Measurements from ENCODE around the gene P2RY2. TPM values are rescaled to one million over a fixed set of nuclear protein-coding genes. Genes with fewer than 3 reads are reported as not detected.
"Not testable (repeated sequence)": the region's sequence is repeated elsewhere in the genome, so short reads cannot be mapped to it uniquely, and the experiment has no call there.

The P2RY2 gene
- total RNA-seq, 2 experiments from 2014 or later, result not detected

- CTCF ChIA-PET, result interaction anchor here (1.0 kb wide), 1 partner anchor 12 kb away, joined by 3 read pairs; no protein-coding TSS in a partner anchor
These were observed 7.1 kb downstream of the P2RY2 start for GRCh38 chr11:73225001-73225686.

GRCh38 chr11:73225851-73226250 is 7.8 kb downstream of the P2RY2 start:
- H3K4me1 Mint-ChIP-seq (ENCODE audit: low read depth), result no peaks in the 10 kb centered on the region
- CTCF ChIA-PET, result no interaction called here
- intact Hi-C loops (cut with micrococcal nuclease), result no loop called here

More at GRCh38 chr11:73225001-73225686, 7.1 kb downstream of the P2RY2 start:
- intact Hi-C loops (cut with micrococcal nuclease), result no loop called here
- no peaks in the 10 kb centered on the region for H3K9me3 Mint-ChIP-seq
- no peaks in the 10 kb centered on the region for H3K27me3 Mint-ChIP-seq
- no peak overlapping the region for H3K27ac Mint-ChIP-seq
- no peak for DNase-seq
- H3K4me3 Mint-ChIP-seq, result no peak overlapping the region
- no peaks in the 10 kb centered on the region for H3K36me3 Mint-ChIP-seq
- no peaks in the 10 kb centered on the region for H3K4me1 Mint-ChIP-seq (ENCODE audit: low read depth)
- POLR2A ChIA-PET, result no interaction called here

GRCh38 chr11:73226297-73227006 is 8.4 kb downstream of the P2RY2 start:
- no peaks in the 10 kb centered on the region for H3K9me3 Mint-ChIP-seq
- no peaks in the 10 kb centered on the region for H3K4me1 Mint-ChIP-seq (ENCODE audit: low read depth)
- no peak overlapping the region for H3K4me3 Mint-ChIP-seq
- ChIA-PET CTCF (no interaction called here), POLR2A (no interaction called here)
- no peak for DNase-seq
- intact Hi-C loops (cut with micrococcal nuclease), result no loop called here
- H3K27ac Mint-ChIP-seq, result no peak overlapping the region
- H3K36me3 Mint-ChIP-seq, result no peaks in the 10 kb centered on the region
- H3K27me3 Mint-ChIP-seq, result no peaks in the 10 kb centered on the region

More at GRCh38 chr11:73225851-73226250, 7.8 kb downstream of the P2RY2 start:
- H3K27ac Mint-ChIP-seq, result no peak overlapping the region
- no peaks in the 10 kb centered on the region for H3K9me3 Mint-ChIP-seq
- no peaks in the 10 kb centered on the region for H3K27me3 Mint-ChIP-seq
- POLR2A ChIA-PET, result no interaction called here
- no peak for DNase-seq
- H3K4me3 Mint-ChIP-seq, result no peak overlapping the region
- no peaks in the 10 kb centered on the region for H3K36me3 Mint-ChIP-seq

- Mint-ChIP-seq H3K4me1 (ENCODE audit: low read depth) (no peaks in the 10 kb centered on the region), H3K4me3 (no peak overlapping the region), H3K27me3 (no peaks in the 10 kb centered on the region), H3K36me3 (no peaks in the 10 kb centered on the region), H3K9me3 (no peaks in the 10 kb centered on the region), H3K27ac (no peak overlapping the region)
- no peak for DNase-seq
- POLR2A ChIA-PET, result no interaction called here
- intact Hi-C loops (cut with micrococcal nuclease), result no loop called here
- CTCF ChIA-PET, result no interaction called here
These were observed 9.6 kb downstream of the P2RY2 start for GRCh38 chr11:73227571-73228211.

- H3K4me1 Mint-ChIP-seq (ENCODE audit: low read depth), result no peaks in the 10 kb centered on the region
- ChIA-PET CTCF (no interaction called here), POLR2A (no interaction called here)
- DNase-seq, result no peak
- no peaks in the 10 kb centered on the region for H3K36me3 Mint-ChIP-seq
- H3K27me3 Mint-ChIP-seq, result no peaks in the 10 kb centered on the region
- intact Hi-C loops (cut with micrococcal nuclease), result no loop called here
- H3K9me3 Mint-ChIP-seq, result no peaks in the 10 kb centered on the region
- no peak overlapping the region for H3K4me3 Mint-ChIP-seq
- H3K27ac Mint-ChIP-seq, result no peak overlapping the region
These were observed 10.4 kb downstream of the P2RY2 start for GRCh38 chr11:73228268-73229134.

GRCh38 chr11:73229321-73229895 is 11.3 kb downstream of the P2RY2 start:
- POLR2A ChIA-PET, result no interaction called here
- Mint-ChIP-seq H3K27me3 (no peaks in the 10 kb centered on the region), H3K4me3 (no peak overlapping the region), H3K36me3 (no peaks in the 10 kb centered on the region), H3K9me3 (no peaks in the 10 kb centered on the region), H3K4me1 (ENCODE audit: low read depth) (no peaks in the 10 kb centered on the region), H3K27ac (no peak overlapping the region)
- intact Hi-C loops (cut with micrococcal nuclease), result no loop called here
- no peak for DNase-seq
- CTCF ChIA-PET, result no interaction called here

- no peaks in the 10 kb centered on the region for H3K36me3 Mint-ChIP-seq
- H3K4me1 Mint-ChIP-seq (ENCODE audit: low read depth), result no peaks in the 10 kb centered on the region
- no peak overlapping the region for H3K27ac Mint-ChIP-seq
- CTCF ChIA-PET, result no interaction called here
- no peak overlapping the region for H3K4me3 Mint-ChIP-seq
- H3K27me3 Mint-ChIP-seq, result no peaks in the 10 kb centered on the region
- no peak for DNase-seq
- intact Hi-C loops (cut with micrococcal nuclease), result no loop called here
- POLR2A ChIA-PET, result no interaction called here
- no peaks in the 10 kb centered on the region for H3K9me3 Mint-ChIP-seq
These were observed 12.1 kb downstream of the P2RY2 start for GRCh38 chr11:73229896-73230875.

- no peaks in the 10 kb centered on the region for H3K4me1 Mint-ChIP-seq (ENCODE audit: low read depth)
- POLR2A ChIA-PET, result no interaction called here
- H3K9me3 Mint-ChIP-seq, result no peaks in the 10 kb centered on the region
- DNase-seq, result no peak
- H3K36me3 Mint-ChIP-seq, result no peaks in the 10 kb centered on the region
- CTCF ChIA-PET, result no interaction called here
- H3K27ac Mint-ChIP-seq, result no peak overlapping the region
- H3K27me3 Mint-ChIP-seq, result no peaks in the 10 kb centered on the region
- H3K4me3 Mint-ChIP-seq, result no peak overlapping the region
- intact Hi-C loops (cut with micrococcal nuclease), result no loop called here
These were observed 12.8 kb downstream of the P2RY2 start for GRCh38 chr11:73230931-73231330.

GRCh38 chr11:73232487-73232886 is 14.4 kb downstream of the P2RY2 start:
- DNase-seq; H3K27ac Mint-ChIP-seq; intact Hi-C loops (cut with micrococcal nuclease); H3K36me3 Mint-ChIP-seq; H3K27me3 Mint-ChIP-seq; H3K4me3 Mint-ChIP-seq; CTCF ChIA-PET; POLR2A ChIA-PET; H3K9me3 Mint-ChIP-seq; H3K4me1 Mint-ChIP-seq (ENCODE audit: low read depth): not testable (repeated sequence)

- DNase-seq, result no peak
- ChIA-PET CTCF (interaction anchor here (1.5 kb wide), 1 partner anchor 10 kb away, joined by 6 read pairs; no protein-coding TSS in a partner anchor), POLR2A (no interaction called here)
- intact Hi-C loops (cut with micrococcal nuclease), result no loop called here
- no peaks in the 10 kb centered on the region for H3K36me3 Mint-ChIP-seq
- no peaks in the 10 kb centered on the region for H3K27me3 Mint-ChIP-seq
- H3K4me3 Mint-ChIP-seq, result no peak overlapping the region
- H3K9me3 Mint-ChIP-seq, result no peaks in the 10 kb centered on the region
- H3K4me1 Mint-ChIP-seq (ENCODE audit: low read depth), result no peaks in the 10 kb centered on the region
- H3K27ac Mint-ChIP-seq, result no peak overlapping the region
These were observed 15.1 kb downstream of the P2RY2 start for GRCh38 chr11:73233211-73233610.
